Midbrain (tissue), 1 donor: ENCODE data around the gene DOCK9.

Experiments
- DNase-seq: peaks from one replicate; lab custom pipeline; 2025; lab: John Stamatoyannopoulos, UW

The DOCK9 gene

DNA sequence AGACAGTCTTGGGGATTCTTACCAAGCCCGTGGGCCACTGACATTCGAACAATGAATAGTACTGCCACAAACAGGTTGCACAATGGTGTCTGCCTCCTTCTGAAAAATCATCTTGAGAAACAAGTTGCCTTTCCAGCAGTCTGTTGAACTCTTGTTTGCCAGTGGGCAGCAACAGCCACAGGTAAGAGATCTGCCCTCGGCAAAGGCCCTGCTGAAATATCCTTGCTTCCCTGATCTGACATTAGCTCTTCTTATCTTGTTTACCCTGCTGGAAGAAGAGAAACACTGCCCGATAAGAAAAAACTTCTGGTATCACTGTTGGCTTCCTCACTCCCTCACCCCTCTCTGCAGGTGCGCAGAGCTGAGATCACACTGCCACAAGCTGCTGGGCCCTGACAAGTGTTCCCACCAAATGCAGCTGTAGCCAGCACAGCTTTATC lies 2.0 kb downstream of the DOCK9 start:
- no peak for DNase-seq

DNA sequence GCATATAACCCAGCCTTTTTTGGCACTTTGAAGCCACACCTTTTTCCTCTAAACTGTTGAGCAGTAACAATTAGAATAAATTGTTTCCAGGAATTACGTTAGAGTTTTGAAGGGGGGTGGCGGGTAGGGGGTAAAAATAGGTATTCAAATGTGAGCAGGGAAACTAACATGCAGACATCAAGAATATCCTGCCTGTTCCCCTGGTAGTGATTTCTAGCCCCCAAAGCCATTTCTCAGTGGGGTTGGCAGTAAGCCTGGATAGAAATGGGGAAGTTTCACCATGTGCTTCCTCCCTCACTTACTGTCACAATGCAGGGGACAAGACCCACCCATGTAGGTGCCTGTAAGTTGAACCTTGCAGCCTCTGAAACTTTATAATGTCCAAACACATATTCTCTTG lies 3.8 kb downstream of the DOCK9 start:
- DNase-seq: no peak

DNA sequence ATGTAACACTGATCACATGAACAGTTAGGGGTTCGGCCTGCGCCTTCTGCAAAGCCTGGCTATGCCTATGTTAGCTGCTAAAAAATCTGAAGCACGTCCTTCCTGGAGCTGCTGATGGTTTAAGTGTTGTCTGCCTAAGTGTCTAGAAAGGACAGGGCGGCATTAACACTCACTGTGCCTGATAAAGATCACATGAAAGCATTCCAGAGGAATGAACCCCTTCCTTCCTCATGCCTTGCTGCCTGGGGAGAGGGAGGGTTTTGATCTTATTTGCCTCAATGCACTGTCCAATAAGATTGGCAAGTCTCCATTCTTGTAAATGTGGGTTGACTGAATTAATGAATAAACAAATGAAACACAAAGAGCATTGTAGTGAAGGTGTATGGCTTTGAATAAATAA lies 5.2 kb downstream of the DOCK9 start:
- no peak for DNase-seq

DNA sequence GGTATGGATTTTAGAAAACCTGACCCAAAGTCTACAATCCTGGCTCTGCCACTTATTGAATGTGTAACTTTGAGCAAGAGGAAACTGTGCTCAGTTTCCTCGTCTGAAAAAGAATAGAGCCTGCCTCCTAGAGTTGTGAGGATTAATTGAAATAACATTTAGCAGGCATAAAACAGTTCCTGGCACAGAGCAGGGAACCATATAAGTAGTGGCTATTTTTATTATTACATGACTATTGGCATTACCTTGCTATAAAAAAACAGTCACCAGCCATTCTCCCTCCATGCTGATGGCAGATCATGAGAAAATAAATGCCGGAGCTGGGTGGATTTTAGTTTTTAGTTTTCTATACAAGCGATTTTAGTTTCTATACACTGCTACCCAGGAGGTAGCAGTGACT lies 5.8 kb downstream of the DOCK9 start:
- DNase-seq: no peak

DNA sequence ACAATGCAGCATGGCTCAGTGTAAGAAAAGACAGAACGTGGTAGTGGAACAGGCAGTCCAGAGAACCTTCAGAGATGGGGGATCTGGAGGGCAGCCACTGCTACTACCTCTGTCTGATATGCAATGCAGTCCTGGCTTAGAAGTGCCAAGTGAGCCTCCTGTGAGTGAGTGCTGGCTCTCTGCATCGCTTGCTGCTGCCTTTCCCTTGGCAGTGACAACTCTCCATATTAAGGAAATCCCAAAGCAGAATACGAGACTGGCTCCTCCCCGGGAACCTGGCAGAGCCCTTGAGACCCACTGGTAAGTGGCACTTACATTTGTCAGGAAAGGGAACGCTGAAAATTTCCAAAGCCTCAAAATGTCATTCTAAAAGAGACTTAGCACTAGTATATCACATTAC lies 7.5 kb downstream of the DOCK9 start:
- no peak for DNase-seq

DNA sequence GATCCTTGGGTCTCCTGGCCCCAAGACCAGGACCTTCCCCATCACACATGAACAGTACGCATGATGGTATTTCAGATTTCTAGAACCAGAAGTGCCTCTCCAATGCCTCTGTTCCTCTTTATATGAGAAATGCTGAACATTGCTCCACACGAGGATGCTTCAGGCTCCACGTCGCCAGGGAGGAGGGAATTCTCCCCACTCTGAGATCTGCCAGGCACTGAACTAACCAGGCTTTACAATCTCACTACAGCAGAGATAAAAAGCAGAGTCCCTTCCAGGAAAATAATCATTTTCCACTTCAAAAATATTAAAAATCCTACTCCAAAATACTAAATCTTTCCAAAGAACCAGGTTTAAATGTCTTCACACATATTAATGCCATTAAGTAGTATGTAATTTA lies 10.4 kb downstream of the DOCK9 start:
- DNase-seq: no peak

DNA sequence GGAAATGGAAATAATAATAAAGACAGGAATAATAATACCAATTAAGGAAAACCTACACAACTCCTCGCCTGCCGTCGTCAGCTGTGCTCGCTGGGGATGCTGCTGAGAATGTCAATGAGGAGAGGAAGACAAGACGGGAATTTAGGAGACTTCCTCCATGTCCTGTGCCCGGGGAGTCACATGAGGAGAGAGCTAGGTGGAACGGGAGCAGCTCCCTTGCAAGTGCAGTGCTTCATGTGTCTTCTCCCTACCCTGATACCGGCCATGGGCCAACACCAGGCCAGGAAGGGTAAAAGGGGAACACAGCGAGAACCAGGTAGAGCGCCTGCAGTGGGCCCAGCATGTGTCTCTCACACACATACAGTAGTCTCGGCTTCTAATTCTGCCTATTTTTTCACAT lies 11.8 kb downstream of the DOCK9 start:
- DNase-seq: no peak

DNA sequence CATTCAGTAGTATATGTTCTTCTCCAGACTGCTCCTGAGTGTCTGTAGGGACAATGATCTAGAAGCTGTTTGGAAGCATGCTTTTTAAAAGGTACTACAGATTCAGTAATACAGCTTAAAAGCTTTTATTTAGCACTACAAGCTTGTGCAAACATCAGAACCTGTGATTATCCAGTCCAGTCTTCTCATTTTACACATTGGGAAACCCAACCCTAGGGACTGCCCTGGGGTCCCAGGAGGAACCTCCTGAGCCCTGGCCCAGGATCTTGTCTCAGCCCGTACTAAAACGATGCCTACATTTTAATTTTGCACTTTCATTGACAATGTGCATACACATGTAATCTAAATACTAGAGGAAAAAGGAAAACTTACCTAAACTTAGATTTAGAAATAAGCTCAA lies 12.5 kb downstream of the DOCK9 start:
- DNase-seq: no peak

DNA sequence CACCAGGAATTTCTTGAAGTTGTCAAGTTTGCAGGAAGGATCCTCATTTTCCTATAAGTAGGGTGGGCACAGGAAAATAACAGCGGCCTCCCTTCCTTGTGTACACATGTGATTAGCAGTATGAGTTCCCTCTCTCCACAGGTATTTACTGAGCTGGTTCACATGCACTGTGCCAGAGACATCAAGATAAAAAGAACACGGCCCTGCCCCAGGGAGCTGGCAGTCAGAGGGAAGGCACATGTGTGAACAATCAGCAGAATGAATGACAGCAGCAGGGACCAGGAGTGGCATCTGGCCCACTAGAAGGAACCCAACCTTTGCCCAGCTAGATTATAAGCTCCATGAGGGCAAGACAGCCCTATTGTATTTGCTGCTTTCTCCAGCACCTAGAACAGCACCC lies 13.9 kb downstream of the DOCK9 start:
- no peak for DNase-seq

DNA sequence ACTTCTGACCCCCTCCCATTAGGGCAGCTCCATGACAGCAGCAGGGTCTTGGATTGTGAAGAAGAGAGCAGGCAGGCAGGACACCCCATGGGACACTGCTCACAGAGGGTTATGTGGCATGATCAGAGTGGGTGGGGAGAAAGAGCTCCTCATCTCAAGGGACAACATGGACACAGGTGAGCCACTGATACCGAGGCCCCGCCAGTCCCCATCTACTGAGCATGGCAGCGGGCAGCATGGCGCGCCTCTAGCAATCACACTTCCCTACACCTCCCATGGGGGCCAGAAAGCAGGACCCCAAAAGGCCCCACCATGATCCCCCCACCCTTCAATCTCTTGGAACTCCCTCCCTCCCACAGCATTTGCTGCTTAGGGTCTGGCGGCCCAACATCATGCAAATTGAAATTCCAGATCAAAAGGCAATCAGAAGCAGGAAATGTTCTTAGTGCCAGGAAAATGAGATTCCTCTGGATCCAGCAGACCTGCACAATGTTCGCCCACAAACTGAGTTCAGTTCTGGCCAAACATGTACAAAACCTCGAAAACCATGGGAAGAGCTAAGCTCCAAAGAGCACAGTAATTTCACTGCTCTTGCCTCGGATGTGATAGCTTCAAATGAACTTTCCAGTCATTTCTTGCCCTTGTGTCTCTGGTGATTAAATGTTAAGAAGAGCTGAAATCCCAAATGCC lies 14.8 kb downstream of the DOCK9 start:
- no peak for DNase-seq

DNA sequence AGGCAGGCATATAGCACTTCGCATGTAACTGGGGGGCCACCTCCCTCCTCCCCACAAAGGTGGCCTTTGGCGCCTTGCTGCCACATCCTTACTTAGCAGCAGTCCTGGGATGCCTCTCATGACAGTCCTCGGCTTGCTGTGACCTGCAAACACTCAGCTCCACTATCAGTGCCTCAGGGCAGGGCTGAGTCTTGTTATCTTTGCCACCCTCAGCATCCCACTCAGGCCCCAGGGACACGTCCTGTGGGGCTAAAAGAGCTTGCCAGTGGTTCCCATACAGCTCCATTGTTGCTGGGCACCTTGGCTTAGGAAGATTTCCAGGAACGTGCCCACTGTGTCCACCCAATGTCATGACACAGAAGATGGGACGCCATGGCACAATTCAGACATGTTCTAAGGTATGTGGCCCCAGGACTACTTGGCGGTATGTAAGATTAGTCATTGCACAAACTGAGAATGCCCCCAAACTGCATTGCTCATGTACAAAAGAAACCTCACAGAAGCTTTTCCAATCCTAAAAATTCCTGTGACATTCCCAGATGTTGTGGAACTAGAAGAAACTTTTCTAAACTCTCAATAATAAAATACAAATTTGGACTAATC lies 16.3 kb downstream of the DOCK9 start:
- no peak for DNase-seq

DNA sequence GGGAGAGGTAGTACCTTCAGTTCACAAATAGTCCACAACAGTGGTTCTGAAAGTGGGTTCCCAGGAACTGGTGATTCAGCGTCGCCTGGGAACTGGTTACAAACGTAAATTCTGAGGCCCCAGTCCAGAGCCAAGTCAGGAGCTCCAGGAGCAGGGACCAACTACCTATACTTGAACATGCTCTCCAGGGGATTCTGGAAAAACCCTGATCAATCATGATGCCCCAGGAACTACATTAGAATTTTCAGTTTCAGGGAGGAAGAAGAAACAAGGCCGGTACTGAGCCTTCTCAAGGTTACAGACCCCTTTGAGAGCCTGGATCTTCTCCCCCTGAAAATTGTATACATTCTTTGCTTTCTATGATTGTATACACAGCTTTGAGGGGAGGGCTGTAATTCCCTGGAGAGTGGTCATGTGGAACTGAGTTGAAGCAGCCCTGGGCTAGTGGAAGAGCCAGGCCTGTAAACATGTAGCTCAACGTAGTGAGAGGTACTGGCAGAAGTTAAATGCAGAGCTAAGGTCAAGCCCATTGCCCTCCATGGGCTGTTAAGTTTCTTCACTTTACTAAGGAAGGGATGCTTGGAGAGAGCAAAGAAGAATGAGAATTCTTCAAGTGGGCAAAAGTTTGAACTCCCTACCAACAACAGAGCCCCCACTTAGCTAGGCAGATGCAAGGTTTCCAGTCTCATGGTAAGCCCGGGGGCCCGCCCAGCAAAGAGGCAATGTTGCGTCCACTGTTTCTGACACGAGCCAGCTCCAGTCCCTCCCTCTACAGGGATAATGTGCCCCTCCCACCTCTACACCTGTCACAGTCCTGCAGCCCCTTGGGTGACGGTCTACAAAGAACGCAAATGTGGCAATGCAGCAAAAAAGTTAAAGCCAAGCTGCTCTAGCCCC lies 17.0 kb downstream of the DOCK9 start:
- DNase-seq: no peak

DNA sequence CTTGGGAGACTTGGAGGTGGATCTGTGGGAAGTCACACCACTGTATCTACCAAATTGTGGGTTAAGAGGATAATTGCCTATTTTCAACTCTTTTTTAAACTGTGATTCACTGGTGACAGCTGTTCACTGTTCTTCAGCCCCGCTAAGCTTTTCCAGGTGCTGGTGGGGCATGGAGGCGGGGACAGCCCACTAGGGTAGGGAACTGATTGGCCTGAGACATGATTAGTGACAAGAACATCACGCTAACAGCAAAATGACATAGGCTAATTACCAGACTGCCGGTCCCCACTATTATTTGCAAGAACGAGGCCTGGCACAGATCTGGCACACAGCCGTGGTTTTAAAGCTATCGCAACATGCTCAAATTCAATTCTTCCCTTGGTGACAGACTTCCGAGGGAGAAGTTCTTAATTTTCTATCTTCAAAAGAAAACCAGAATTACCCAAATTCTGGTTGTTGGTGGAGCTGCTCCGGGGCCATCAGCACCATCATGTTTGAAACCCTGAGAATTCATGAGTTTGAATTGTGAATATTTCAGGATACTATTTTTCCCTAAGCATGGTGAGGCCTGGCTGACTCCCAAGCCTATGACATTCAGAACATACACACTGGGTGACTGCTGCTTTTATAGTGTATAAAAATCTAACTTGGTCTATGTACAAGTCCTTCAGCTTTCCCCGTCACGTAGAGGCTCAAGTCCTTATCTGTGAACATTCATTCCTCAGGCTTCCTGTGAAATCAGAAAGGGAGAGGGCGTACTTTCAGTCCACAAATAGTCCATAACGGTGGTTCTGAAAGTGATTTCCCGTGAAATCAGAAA lies 17.9 kb downstream of the DOCK9 start:
- DNase-seq: no peak

DNA sequence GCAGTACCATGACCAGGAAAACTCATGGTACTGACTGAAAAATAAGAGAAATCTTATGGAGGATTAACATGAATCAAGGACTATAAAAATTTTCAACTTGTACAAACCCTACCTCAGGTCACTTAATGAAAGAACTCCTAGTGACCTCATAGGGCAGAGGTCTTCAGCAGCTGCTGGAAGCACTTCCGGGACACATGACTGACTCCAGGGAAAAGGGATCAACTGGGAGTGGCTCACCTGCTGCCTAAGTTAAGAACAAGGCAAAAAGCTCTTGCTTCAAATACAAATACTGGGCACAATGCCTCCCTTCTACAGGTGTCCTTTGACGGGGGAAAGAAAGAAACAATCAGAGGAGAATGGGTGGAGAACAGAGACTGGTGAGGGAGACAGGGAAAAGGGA lies 18.6 kb downstream of the DOCK9 start:
- DNase-seq: no peak

DNA sequence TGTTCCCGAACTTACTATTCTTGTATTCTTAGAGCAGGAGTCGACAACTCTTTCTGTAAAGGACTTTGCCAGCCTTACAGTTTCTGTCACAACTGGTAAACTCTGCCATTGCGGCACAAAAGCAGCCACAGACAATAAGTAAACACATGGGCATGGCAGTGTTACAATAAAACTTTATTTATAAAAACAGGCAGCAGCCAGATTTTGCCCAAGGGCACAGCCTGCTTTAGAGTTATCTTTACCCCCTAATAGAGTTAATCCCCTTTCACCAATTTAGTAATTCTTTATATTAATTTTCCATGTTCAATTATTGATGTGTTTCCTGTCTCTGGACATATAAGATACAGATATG lies 19.4 kb downstream of the DOCK9 start:
- DNase-seq: no peak

DNA sequence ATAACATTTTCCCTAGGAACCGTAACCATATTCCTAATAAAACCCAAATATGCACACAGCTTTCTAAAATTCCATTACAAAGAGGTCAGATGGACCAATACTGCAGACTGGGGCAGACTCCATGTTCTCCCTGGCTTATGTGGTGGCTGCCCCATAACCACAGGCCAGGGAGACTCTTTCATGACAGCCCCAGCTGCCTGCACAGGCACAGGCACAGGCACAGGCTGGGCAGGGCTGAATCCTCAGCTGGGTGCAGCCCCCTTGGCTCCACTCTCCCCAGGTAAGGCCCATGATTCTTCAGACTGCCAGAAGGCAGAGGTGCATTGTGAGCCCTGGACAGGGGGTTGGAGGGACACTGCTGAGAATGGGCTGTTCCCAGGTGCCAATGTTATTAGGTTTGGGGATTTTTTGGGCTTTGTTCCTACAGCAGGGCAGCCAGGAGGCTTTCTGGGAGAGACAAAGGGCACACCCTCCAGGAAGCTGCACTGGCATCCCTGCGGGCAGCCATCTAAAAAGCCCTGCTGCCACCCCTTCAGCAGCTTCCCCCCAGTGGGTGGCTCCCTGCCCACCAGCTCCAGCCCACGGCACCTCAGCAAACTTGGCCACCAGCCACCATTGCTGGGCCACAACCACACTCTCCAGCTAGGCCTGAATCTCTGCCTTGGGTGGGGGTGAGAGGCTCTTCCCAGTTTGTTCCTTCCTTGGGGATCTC lies 20.0 kb downstream of the DOCK9 start:
- no peak for DNase-seq

DNA sequence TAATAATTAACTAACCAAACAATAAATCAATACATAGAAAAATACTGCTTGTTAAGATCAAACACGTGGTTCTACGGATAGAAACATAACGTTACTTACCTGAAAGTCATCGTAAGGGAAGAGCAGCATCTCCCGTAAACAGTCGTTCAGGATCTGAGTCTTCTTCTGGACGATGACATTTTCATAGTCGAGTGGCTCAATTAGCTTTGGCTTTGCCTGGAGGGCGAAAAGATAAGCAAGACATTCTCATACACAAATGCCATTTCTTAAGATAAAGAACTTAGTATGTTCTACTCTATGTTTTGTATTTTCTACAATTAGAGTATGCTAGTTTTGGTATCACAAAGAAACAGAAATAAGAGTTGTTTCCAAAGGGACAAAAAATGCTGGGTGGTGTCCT lies 22.5 kb downstream of the DOCK9 start:
- DNase-seq: no peak

DNA sequence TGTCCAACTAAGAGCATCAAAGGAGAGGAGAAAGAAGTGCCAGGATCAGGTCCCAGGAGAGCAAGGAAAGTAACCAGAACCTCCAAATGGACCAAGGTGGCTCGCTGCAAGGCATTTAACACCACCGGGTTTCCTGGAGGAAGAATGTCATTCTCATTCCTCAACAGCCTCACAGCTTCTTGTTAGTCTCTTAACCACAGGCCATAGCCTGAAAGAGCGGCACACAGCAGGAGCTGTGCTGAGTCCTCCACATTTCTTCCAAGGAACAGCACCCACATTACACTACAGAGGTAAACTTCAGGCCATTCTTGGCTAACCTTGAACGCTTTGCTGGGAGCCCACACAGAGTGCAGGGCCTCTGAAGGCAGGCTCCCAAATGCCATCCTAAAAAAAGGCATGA lies 23.6 kb downstream of the DOCK9 start:
- DNase-seq: no peak

DNA sequence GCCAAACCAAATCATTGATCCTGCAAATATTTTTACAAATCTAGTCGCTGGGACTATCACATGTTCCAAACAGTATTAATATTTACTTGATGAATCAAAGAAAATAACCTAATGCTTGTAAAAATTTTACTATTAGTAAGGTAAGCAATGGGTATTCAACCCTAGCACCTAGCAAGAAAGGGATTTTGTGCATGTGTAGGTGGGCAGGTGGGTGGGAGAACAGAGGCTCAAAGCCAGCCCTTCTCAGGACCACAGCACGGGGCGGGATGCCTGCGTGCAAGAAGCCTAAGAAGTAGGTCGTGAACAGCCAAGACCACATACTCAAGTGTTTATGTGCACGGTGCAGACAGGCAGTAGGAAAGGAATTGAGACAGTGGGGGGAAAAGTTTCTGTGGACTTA lies 26.6 kb downstream of the DOCK9 start:
- DNase-seq: no peak

DNA sequence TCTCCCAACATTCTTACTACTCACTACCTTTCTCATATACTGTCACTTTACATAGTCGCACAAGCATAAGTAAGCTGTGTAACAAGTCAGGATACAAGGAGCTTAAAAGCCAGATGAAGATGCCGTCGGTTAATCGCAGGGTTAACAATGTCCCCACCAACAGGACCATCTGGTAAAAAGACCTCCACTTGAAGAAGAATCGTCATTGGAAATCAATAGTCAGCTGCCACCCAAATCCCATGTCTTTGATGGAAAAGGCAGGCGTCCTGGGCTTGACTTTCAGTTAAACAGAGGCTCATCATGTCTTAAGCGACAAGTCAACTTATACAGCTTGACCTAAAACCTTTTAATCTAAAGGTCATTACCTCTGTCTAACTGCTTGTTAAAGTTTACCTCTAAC lies 27.2 kb downstream of the DOCK9 start:
- DNase-seq: no peak

DNA sequence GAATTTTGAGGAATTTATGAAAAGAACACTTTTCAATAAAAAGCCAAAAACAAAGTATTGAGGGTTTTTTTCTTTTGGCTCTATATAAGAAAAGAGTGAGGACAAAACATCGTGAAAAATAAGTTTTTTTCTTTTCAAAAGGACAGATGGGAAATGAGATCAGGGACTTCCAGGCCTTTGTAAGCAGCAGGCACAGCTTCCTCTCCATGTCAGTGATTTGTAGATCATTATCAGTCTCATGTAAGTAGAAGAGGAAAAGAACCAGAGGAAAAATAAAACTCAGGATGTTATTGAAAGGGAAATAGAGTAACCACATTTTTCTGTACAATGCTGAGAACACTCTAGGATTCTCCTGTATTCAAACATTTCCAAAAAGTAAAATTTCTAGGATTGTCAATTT lies 29.9 kb downstream of the DOCK9 start:
- no peak for DNase-seq
